ENCODE data around the gene COMT. TPM values are rescaled to one million over a fixed set of nuclear protein-coding genes. Genes with fewer than 3 reads are reported as not detected.

Gene COMT
- total RNA-seq, 2 donors from 2014 or later, result 28.2 to 37.3 TPM

DNA sequence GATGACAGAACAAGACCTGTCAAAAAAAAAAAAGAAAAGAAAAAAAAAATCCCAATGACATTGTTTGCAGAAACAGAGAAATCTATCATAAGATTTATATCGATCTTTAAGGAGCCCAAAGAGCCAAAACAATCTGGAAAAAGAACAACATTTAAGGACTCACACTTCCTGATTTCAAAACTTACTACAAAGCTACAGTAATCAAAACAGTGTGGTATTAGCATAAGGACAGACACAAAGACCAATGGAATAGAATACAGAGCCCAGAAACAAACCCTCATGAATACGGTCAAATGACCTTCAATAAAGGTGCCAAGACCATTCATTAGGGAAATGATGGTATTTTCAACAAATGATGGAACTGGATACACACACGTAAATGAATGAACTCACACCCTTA, 62.9 kb downstream of the COMT start:
- DNase-seq, result no peak
- H3K4me3 Mint-ChIP-seq, result no peak overlapping the region
- no peaks in the 10 kb centered on the region for H3K27me3 Mint-ChIP-seq
- peaks cover 3% of the 10 kb centered on the region for H3K4me1 Mint-ChIP-seq
- peaks cover 2% of the 10 kb centered on the region for H3K9me3 ChIP-seq (ENCODE audit: control insufficient read depth, low read length, poor library complexity, severe bottlenecking)
- no peak for ATAC-seq
- no peak overlapping the region for H3K27ac Mint-ChIP-seq
- no peaks in the 10 kb centered on the region for H3K36me3 Mint-ChIP-seq (ENCODE audit: low read depth)

DNA sequence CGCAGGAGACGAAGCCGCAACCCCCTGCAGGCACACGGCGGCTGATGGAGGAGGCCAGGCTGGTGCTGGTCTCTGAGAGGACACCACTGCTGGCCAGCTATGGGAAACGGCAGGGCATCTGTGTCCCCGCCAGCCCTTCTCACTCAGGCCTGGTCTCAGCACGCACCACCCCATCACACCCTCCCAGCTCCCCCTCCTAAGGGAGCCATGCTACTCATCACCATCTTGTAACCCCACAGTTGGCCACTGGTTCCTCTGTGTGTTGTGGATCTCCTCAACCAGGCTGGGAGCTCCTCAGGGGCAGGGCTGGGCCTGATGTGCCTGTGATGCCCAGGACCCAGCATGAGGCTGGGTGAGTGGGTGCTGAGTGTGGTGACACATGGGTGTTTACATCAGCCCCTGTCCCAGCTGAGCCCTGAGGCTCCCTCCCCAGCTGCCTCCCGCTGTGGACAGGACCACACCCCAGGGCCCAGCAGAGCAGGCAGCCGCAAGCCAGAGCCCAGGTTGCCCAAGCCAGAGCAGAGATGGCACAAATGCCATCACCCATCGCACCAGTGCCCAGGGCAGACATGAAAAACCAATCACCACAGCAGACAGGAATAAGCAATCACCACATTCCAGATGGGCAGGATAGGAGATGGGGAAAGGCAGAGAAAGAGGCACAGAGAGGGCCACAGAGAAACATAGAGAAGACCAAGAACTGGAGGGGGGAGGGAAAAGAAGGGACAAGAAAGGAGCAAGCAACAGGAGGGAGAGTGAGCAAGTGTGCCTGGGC, 66.8 kb downstream of the COMT start:
- DNase-seq, result no peak
- no peaks in the 10 kb centered on the region for H3K36me3 Mint-ChIP-seq (ENCODE audit: low read depth)
- H3K4me3 Mint-ChIP-seq, result no peak overlapping the region
- H3K9me3 ChIP-seq (ENCODE audit: control insufficient read depth, low read length, poor library complexity, severe bottlenecking), result peaks cover under 1% of the 10 kb centered on the region
- H3K27ac Mint-ChIP-seq, result no peak overlapping the region
- H3K27me3 Mint-ChIP-seq, result no peaks in the 10 kb centered on the region
- no peak for ATAC-seq
- peaks cover 3% of the 10 kb centered on the region for H3K4me1 Mint-ChIP-seq

DNA sequence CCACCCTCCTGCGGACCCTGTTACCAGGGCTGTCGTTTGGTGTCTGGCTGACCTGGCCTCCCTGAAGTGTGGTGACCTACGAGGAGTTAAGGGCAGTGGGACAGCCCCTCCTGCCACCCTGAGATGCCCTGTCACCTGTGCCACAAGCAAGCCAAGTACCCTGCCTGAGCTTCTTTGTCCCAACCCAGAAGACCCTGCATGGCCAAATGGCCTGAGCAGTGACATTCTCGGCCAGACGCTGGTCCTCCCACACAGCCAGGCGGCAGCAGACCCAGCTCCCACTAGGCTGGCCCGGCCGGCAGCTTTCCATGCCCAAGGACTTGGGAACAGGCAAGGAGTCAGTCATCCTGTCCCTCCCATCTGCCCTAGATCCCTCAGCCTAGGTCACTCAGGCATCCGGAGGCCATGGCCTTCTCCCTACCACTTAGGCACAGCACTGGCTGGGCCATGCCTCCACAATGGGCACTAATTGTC, 67.5 kb downstream of the COMT start:
- no peaks in the 10 kb centered on the region for H3K9me3 ChIP-seq (ENCODE audit: control insufficient read depth, low read length, poor library complexity, severe bottlenecking)
- no peak for DNase-seq
- H3K36me3 Mint-ChIP-seq (ENCODE audit: low read depth), result no peaks in the 10 kb centered on the region
- no peak overlapping the region for H3K4me3 Mint-ChIP-seq
- no peak for ATAC-seq
- no peak overlapping the region for H3K27ac Mint-ChIP-seq
- peaks cover 3% of the 10 kb centered on the region for H3K4me1 Mint-ChIP-seq
- no peaks in the 10 kb centered on the region for H3K27me3 Mint-ChIP-seq

DNA sequence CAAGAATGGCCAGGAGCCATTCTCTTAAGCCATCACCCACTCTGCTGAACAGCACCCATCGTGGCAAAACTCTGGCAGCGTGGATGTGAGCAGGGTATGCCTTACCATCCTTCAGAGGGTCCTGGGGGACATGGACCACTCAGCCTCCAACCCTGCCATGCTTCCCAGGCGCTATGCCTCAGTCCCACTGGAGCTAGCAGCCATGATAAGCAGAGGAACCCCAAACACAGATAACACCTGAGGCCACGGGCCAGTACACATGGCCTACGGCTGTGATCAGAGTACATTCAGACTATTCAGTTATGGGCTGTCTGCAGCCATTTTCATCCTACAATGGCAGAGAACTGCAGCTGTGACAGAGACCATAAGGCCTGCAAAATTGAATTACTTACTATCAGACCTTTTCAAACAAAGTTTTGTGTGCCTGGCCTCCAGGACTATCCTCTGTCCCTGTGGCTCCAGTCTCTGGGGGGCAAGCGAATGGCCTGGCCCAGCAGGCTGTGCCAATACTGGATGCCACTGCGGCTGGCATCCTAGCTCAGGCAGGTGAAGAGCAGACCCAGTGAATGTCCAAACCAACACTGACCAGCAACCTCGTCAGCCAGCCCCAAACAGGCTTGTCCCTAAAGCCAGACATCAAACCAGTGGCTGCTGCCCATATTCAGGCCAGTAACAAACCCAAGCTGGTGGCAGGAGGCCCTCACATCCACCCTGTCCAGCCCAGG, 68.2 kb downstream of the COMT start:
- H3K27ac Mint-ChIP-seq, result no peak overlapping the region
- DNase-seq, result no peak
- H3K4me3 Mint-ChIP-seq, result no peak overlapping the region
- H3K9me3 ChIP-seq (ENCODE audit: control insufficient read depth, low read length, poor library complexity, severe bottlenecking), result no peaks in the 10 kb centered on the region
- H3K36me3 Mint-ChIP-seq (ENCODE audit: low read depth), result no peaks in the 10 kb centered on the region
- ATAC-seq, result no peak
- peaks cover 2% of the 10 kb centered on the region for H3K27me3 Mint-ChIP-seq
- peaks cover 3% of the 10 kb centered on the region for H3K4me1 Mint-ChIP-seq

DNA sequence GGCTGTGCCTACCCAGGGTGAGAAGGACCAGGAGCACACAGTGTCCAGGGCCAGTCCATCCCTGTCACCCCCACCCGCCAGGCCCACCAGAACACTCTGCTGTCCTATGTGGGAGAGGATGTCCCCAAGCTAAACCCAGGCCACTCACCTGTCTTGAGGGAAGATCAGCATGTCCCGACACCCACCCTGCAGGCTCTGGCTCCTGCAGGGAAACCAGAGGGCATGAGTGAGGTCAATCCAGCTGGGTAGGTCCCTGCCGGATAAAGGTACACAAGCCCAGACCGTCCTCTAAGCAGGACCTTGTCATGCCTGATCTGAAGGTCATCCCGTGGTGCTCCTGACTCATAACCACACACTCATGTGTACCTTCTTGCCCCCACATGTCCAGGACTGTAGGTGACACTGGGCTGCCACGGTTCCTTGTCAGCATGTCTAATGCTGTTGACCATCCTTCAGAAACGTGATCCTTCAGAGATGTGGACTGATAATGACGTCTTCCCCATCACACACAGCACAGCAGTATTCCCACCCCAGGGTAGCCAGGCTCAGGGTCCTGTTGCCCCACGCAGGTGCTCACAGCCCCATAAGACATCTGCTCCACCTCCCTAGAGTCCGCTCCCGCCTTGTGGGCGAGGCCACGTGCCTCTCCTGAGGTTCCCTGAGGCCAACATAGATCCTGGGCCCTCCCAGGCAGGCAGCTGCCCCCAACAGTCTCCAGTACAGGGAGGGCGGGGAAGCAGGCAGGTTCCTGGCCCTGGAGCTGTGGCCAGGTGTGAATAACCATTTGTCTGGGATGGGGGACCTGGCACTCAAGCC, 68.9 kb downstream of the COMT start:
- H3K9me3 ChIP-seq (ENCODE audit: control insufficient read depth, low read length, poor library complexity, severe bottlenecking), result no peaks in the 10 kb centered on the region
- Mint-ChIP-seq H3K27ac (no peak overlapping the region), H3K4me3 (no peak overlapping the region), H3K27me3 (peaks cover 6% of the 10 kb centered on the region), H3K4me1 (peaks cover 3% of the 10 kb centered on the region), H3K36me3 (ENCODE audit: low read depth) (no peaks in the 10 kb centered on the region)
- ATAC-seq (no peak), DNase-seq (no peak)

DNA sequence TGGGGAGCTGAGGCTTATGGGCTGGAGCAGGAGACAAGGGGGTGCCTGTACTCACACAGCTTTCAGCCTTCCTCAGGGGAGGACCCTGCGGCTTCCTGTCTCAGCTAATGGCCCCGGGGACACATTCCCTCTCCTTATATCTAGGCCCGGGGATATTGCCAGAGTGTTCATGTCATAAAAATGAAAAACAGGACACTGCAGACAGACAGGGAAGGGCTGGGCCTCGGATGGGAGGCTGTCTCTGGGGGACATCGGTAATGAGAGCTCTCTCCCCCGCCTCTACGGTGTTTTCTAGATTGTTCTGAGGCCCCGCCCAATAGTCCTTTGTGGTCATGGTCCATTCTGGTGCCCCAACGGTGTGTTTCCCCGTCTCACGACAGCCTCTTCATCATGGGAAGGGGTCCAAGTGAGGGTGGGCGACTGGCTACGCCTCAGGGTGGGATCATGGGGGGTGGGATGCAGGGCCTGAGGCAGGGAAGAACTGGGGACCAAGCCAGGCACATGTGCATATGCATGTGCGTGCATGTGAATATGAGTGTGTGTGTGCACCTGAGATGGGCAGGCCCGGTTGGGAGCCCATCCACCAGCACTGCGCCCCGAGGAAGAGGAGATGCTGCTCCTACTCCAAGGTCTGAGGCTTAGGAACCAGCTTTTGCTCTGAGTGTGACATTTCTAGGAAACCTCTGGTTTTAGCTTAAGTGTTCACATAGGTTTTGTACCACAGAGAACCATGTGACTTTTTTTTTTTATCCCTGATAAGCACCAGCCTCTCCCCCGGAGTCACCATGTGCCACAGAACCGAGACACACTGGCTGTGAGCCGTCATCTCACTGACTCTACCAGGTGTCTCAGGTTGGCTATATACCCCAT, 69.8 kb downstream of the COMT start:
- DNase-seq, result no peak

DNA sequence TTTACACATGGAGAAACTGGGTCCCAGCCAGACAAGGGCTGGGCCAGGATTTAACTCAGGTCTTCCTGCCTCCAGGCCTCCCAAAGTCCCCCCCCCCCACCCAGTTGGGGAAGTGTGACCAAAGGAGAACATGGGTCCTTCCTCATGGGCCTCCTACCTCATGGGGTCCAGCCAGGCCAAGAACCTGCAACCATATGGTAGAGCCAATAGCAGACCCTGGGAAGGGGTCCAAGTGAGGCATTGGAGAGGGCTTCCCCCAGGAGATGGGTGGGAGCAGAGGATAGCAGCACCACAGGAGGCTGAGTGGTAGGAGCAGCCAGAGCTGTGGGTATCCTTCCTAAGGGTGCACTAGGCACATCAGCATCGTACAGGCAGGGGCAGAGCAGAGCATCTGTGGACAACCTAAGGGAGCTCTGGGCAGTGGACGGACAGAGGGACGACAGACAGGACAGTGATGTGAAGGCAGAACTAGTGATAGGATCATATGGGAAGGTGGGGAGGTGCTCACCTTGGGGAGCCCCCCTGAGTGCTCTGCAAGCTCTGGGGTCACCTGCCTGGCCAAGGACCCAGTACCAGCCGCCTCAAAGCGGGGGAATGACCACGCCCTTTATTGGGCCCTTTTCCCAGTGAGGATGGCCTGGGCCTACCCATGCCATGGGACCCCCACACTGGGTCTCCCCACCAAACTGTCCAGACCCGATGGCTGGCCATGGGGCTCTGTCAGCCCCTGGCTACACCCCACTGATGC, 70.6 kb downstream of the COMT start:
- H3K27me3 Mint-ChIP-seq, result peaks cover 6% of the 10 kb centered on the region
- no peaks in the 10 kb centered on the region for H3K36me3 Mint-ChIP-seq (ENCODE audit: low read depth)
- H3K27ac Mint-ChIP-seq, result no peak overlapping the region
- ATAC-seq (no peak), DNase-seq (no peak)
- no peak overlapping the region for H3K4me3 Mint-ChIP-seq
- no peaks in the 10 kb centered on the region for H3K9me3 ChIP-seq (ENCODE audit: control insufficient read depth, low read length, poor library complexity, severe bottlenecking)
- peaks cover 6% of the 10 kb centered on the region for H3K4me1 Mint-ChIP-seq

More for the DNA sequence above, 69.8 kb downstream of the COMT start:
- no peaks in the 10 kb centered on the region for H3K9me3 ChIP-seq (ENCODE audit: control insufficient read depth, low read length, poor library complexity, severe bottlenecking)
- peaks cover 3% of the 10 kb centered on the region for H3K4me1 Mint-ChIP-seq
- ATAC-seq, result no peak
- H3K36me3 Mint-ChIP-seq (ENCODE audit: low read depth), result no peaks in the 10 kb centered on the region
- H3K27ac Mint-ChIP-seq, result no peak overlapping the region
- peaks cover 6% of the 10 kb centered on the region for H3K27me3 Mint-ChIP-seq
- H3K4me3 Mint-ChIP-seq, result no peak overlapping the region

DNA sequence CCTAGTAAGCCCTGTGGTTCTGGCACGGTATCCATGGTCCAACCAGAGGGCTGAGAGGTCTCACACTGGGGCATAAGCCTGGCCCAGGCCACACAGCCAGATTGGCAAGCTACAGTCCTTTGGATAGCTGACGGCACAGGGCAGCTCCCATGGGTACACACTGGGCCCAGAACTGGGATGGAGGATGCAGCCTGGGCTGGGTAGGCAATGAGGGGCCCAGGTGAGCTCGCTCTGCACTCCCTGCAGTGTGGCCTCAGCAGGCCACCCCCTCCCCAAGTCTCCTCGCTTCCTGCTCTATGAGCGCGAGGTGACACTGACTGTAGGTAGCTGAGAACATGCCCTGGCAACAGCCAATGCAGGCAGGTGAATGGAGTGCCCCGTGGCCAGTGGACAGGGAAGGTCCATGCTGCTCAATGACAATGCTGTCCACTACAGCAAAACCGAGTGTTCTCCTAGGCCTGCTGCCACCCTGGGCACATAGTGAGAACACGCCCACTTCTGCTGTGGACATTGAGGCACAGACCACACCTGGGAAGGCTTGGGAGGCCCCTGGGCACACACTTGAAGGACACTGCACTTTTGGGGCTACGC, 71.3 kb downstream of the COMT start:
- peaks cover 6% of the 10 kb centered on the region for H3K4me1 Mint-ChIP-seq
- DNase-seq (no peak), ATAC-seq (no peak)
- peaks cover 6% of the 10 kb centered on the region for H3K27me3 Mint-ChIP-seq
- H3K9me3 ChIP-seq (ENCODE audit: control insufficient read depth, low read length, poor library complexity, severe bottlenecking), result no peaks in the 10 kb centered on the region
- H3K27ac Mint-ChIP-seq, result no peak overlapping the region
- no peaks in the 10 kb centered on the region for H3K36me3 Mint-ChIP-seq (ENCODE audit: low read depth)
- H3K4me3 Mint-ChIP-seq, result no peak overlapping the region

DNA sequence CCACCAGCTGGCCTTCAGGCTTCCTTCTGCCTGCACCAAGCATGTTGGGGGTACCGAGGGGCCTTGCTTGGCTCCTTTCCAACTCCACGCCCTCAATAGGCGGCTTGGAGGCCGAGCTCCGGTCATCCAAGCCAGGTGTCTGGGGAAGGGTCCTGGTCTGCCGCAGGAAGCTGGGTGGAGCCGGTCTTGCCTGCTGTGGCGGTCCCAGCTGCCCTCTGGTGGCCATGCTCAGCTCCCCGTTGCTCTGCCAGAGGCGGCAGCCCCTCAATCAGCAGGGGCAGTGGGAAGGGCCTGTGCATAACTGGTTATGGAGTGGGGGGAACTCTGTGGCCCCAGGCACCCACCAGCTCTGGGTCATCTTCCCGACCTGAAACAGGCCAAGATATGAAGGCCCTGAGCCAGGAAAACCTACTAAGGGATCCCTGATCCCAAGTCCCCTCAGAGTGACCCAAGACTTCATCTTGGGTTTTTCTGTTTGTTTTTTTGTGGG, 71.9 kb downstream of the COMT start:
- DNase-seq (no peak), ATAC-seq (no peak)
- H3K27me3 Mint-ChIP-seq, result peaks cover 6% of the 10 kb centered on the region
- no peaks in the 10 kb centered on the region for H3K36me3 Mint-ChIP-seq (ENCODE audit: low read depth)
- H3K4me3 Mint-ChIP-seq, result no peak overlapping the region
- H3K27ac Mint-ChIP-seq, result no peak overlapping the region
- H3K4me1 Mint-ChIP-seq, result peaks cover 6% of the 10 kb centered on the region
- no peaks in the 10 kb centered on the region for H3K9me3 ChIP-seq (ENCODE audit: control insufficient read depth, low read length, poor library complexity, severe bottlenecking)

DNA sequence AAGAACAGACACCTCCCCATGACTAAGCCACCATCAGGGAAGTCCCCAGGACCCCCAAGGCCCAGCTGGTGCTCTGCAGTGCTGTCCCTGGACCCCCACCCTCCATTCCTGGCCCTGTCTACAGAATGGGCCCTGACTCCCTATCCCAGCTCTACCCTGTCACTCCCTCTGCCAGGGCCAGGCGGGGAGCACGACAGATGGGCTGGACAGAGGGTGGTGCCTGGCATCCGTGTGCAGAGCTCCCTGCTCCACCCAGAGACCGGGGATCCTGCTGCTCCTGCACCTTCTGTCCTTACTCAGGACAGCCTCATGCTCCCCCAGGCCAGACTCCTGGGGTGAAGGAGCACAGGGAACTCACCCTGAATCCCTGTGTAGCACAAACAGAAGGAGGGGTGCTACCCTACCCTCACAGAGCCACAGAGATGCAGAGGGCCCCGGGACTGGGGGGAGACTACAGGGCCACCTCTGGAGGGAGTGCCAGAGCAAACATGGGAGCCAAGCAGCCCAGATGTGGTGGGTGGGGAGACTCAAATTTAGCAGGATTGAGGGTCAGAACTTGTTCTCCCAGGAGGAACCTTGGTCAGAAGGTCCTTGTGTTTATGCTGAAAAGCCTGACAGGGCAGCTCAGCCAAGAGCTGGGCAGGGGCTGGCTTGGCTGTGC, 73.1 kb downstream of the COMT start:
- no peaks in the 10 kb centered on the region for H3K9me3 ChIP-seq (ENCODE audit: control insufficient read depth, low read length, poor library complexity, severe bottlenecking)
- no peaks in the 10 kb centered on the region for H3K36me3 Mint-ChIP-seq (ENCODE audit: low read depth)
- ATAC-seq (no peak), DNase-seq (no peak)
- peaks cover 6% of the 10 kb centered on the region for H3K27me3 Mint-ChIP-seq
- H3K4me3 Mint-ChIP-seq, result peak overlapping the region; percentile 66
- H3K4me1 Mint-ChIP-seq, result peaks cover 3% of the 10 kb centered on the region
- no peak overlapping the region for H3K27ac Mint-ChIP-seq

DNA sequence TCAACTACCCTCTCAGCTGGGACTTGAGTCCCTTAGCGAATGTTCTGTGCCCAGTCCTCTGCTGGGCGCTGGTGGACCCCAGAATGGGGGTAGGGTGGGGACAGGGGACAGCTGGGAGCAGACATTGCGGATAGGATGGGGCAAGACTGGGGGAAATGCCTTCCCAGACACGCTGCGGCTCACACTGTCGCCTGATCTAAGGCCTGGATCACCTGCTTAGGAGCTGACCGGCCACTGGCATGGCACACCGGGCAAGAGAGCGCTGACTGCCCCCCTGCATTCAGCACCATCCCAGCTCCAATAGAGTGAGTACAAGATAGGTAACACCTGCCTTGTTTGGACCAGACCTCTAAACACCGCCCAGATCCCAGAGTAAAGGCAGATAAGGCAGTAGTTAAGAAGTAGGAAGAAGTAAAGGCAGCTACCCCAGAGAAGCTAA, 73.6 kb downstream of the COMT start:
- Mint-ChIP-seq H3K27ac (no peak overlapping the region), H3K27me3 (peaks cover 6% of the 10 kb centered on the region), H3K36me3 (ENCODE audit: low read depth) (no peaks in the 10 kb centered on the region), H3K4me1 (peaks cover 4% of the 10 kb centered on the region), H3K4me3 (peak overlapping the region; percentile 66)
- DNase-seq, result no peak
- ATAC-seq, result no peak
- no peaks in the 10 kb centered on the region for H3K9me3 ChIP-seq (ENCODE audit: control insufficient read depth, low read length, poor library complexity, severe bottlenecking)
